ENCODE measurements around the gene PKHD1.

PKHD1 gene

GRCh38 chr6:51570168-51570921 is 517.1 kb downstream of the PKHD1 start:
- TF ChIP-seq CTCF (IDR thresholded peaks at IDR 0.05; ENCODE audit: low read depth, low read length), result no peak
- no peak for DNase-seq (ENCODE audit: extremely low read depth, low read depth)

DNA sequence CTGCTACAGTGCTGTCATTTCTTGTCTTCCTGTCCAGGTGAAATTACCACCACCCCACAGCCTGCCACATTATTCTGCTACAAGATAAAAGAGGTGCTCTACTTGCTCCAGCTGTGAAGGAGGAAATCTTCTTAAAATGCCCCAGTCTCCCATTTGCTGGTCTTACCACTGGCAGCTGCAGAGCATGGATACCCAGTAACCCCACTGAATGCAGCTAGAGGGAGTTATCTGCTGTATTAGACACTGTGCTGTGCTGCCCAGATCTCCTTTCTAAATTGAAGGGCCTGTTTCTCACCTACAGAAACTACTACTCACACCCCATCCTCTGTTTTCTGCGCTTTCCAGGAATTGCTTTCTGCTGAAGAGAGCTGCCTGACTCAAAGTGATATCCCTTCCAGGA is 517.8 kb downstream of the PKHD1 start:
- DNase-seq (ENCODE audit: extremely low read depth, low read depth), result no peak

DNA sequence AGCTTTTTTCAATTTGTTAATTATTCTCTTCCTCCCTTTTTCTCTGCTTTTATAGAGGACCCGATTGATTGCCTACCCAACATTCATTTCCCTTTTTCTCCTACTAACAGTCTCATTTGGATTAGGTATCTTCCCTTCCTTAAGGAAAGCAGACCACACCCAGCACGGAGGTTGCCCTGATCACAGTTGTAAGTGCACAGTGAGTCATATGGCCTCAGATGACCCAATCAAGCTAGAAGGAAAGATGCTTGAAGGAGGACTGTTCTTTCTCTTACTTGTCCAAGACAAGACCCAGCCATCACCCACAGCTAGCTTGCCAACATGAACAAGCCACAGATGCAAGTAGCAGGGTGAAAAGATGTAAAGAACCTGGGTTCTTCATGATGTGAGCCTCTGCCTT is 518.6 kb downstream of the PKHD1 start:
- no peak for DNase-seq (ENCODE audit: extremely low read depth, low read depth)
- no peak for TF ChIP-seq CTCF (IDR thresholded peaks at IDR 0.05; ENCODE audit: low read depth, low read length)

More for the DNA sequence above, 517.8 kb downstream of the PKHD1 start:
- no peak for TF ChIP-seq CTCF (IDR thresholded peaks at IDR 0.05; ENCODE audit: low read depth, low read length)

DNA sequence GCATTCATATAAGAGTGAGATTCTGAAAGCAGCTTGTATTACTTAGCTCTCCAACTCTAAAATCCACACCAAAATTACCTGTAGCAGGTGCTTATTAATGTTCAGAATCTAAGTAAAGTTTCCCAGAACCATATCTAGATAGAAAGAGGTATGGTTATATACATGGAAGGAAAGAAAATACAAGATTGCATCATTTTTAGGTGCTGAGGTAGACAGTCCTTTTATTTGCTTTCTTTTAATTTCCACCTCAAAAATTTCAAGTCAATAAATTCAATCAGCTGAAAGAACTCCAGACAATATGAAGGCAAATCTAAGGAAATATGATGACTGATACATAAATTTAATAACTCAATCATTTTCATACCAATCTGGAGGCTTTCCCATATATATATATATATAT is 521.9 kb downstream of the PKHD1 start:
- no peak for DNase-seq (ENCODE audit: extremely low read depth, low read depth)
- TF ChIP-seq CTCF (IDR thresholded peaks at IDR 0.05; ENCODE audit: low read depth, low read length), result no peak

All from AG09319 (cell line).